Calu3 (cell line): ENCODE results near the gene SULT4A1. TPM values are rescaled to one million over a fixed set of nuclear protein-coding genes. Genes with fewer than 3 reads are reported as not detected.

Source experiments
- BruUV-seq: library from RNA; stranded (reverse); fragments of 400-500 nt; replicated peaks from 2 replicates; lab custom pipeline; 2021; lab: Mats Ljungman, UMichigan
- CTCF ChIA-PET: fragments of 300-600 bp; sonication (Branson Sonifier 250); formaldehyde crosslinking; loops from one replicate; lab custom pipeline; 2022; ENCODE audit warnings: antibody characterized with exemption; lab: Charles Lee
- DNase-seq: peaks from one replicate; pipeline ENCODE4 v3.0.0; 2022
- H3K27ac Mint-ChIP-seq: one replicate; pipeline ENCODE4 v1.8.0; 2022; ENCODE audit warnings: mixed read lengths; ENCODE audit not compliant: unreplicated experiment
- H3K27me3 Mint-ChIP-seq: one replicate; pipeline ENCODE4 v1.8.0; 2022; ENCODE audit warnings: mixed read lengths; ENCODE audit not compliant: unreplicated experiment
- H3K36me3 Mint-ChIP-seq: one replicate; pipeline ENCODE4 v1.8.0; 2022; ENCODE audit warnings: mild to moderate bottlenecking, moderate library complexity, mixed read lengths; ENCODE audit not compliant: insufficient read depth, unreplicated experiment
- H3K4me1 Mint-ChIP-seq: one replicate; pipeline ENCODE4 v1.8.0; 2022; ENCODE audit warnings: mild to moderate bottlenecking, low read depth, mixed read lengths; ENCODE audit not compliant: unreplicated experiment
- H3K4me3 Mint-ChIP-seq: one replicate; pipeline ENCODE4 v1.8.0; 2022; ENCODE audit warnings: mild to moderate bottlenecking, low read depth, moderate library complexity, mixed read lengths; ENCODE audit not compliant: unreplicated experiment
- H3K9me3 Mint-ChIP-seq: one replicate; pipeline ENCODE4 v1.8.0; 2022; ENCODE audit warnings: low read depth, mixed read lengths; ENCODE audit not compliant: unreplicated experiment
- CTCF ChIP-seq: fragments of 200-600 bp; IDR thresholded peaks from one replicate; pipeline ENCODE4 v1.8.0; 2022; ENCODE audit warnings: antibody characterized with exemption; ENCODE audit not compliant: unreplicated experiment
- intact Hi-C: fragments of 100-400 bp; cut with micrococcal nuclease; formaldehyde crosslinking; loops from one replicate; pipeline ENCODE4 v1.10.0; 2022; ENCODE audit not compliant: unreplicated experiment
- total RNA-seq: library from RNA; stranded (reverse); gene quantifications from 2 replicates; pipeline ENCODE4 v1.2.3, GENCODE V29; 2022

SULT4A1 gene
- total RNA-seq, 1 experiment from 2014 or later: 9.1 TPM

GRCh38 chr22:43782448-43782847 is 79.9 kb downstream of the SULT4A1 start:
- BruUV-seq: no TSS peak
- no peak for TF ChIP-seq CTCF
- H3K27me3 Mint-ChIP-seq: no peaks in the 10 kb centered on the region
- no peak overlapping the region for H3K27ac Mint-ChIP-seq
- H3K4me1 Mint-ChIP-seq: no peaks in the 10 kb centered on the region
- intact Hi-C loops: no loop called here
- CTCF ChIA-PET: no interaction called here
- H3K36me3 Mint-ChIP-seq: no peaks in the 10 kb centered on the region
- H3K4me3 Mint-ChIP-seq: no peak overlapping the region
- H3K9me3 Mint-ChIP-seq: no peaks in the 10 kb centered on the region
- no peak for DNase-seq

- CTCF ChIA-PET: no interaction called here
- no peak overlapping the region for H3K27ac Mint-ChIP-seq
- H3K4me3 Mint-ChIP-seq: no peak overlapping the region
- H3K9me3 Mint-ChIP-seq: no peaks in the 10 kb centered on the region
- no peaks in the 10 kb centered on the region for H3K36me3 Mint-ChIP-seq
- no peak for DNase-seq
- H3K27me3 Mint-ChIP-seq: no peaks in the 10 kb centered on the region
- BruUV-seq: no TSS peak
- intact Hi-C loops: no loop called here
- TF ChIP-seq CTCF: no peak
- H3K4me1 Mint-ChIP-seq: peaks cover 14% of the 10 kb centered on the region
Measured at GRCh38 chr22:43777286-43777685, 85.0 kb downstream of the SULT4A1 start.

- BruUV-seq: no TSS peak
- no peak overlapping the region for H3K27ac Mint-ChIP-seq
- CTCF ChIA-PET: no interaction called here
Measured at GRCh38 chr22:43776081-43776670, 86.1 kb downstream of the SULT4A1 start.

More at GRCh38 chr22:43776081-43776670, 86.1 kb downstream of the SULT4A1 start:
- H3K27me3 Mint-ChIP-seq: no peaks in the 10 kb centered on the region
- DNase-seq: no peak
- intact Hi-C loops: no loop called here
- TF ChIP-seq CTCF: no peak
- no peaks in the 10 kb centered on the region for H3K36me3 Mint-ChIP-seq
- H3K9me3 Mint-ChIP-seq: no peaks in the 10 kb centered on the region
- peaks cover 14% of the 10 kb centered on the region for H3K4me1 Mint-ChIP-seq
- H3K4me3 Mint-ChIP-seq: no peak overlapping the region

Other genes with a start within 250 kb of the SULT4A1 start
- gene EFCAB6, start 50.2 kb downstream of the SULT4A1 start, total RNA-seq: 2.2 and 2.3 TPM in 2 replicates
- gene PNPLA5, start 29.5 kb upstream of the SULT4A1 start, total RNA-seq: not detected in 2 replicates
- gene PNPLA3, start 61.3 kb upstream of the SULT4A1 start, total RNA-seq: 8.0 and 9.5 TPM in 2 replicates
- 47.0 and 55.3 TPM in 2 replicates for gene SAMM50, start 92.9 kb upstream of the SULT4A1 start, total RNA-seq
- gene PARVB, start 161.8 kb upstream of the SULT4A1 start, total RNA-seq: 11.1 and 15.6 TPM in 2 replicates